HepG2 (cell line): ENCODE results near the gene MYO1G. TPM values are rescaled to one million over a fixed set of nuclear protein-coding genes. Genes with fewer than 3 reads are reported as not detected.
A peak's percentile ranks its signal among the peaks of the same experiment; 100 is the strongest.

ENCODE experiments used
- AGO1 ChIP-seq: fragments of 200-400 bp; formaldehyde crosslinking; IDR thresholded peaks from 2 replicates; pipeline ENCODE4 v1.6.1; 2017; ENCODE audit warnings: mild to moderate bottlenecking, low read depth, low read length, moderate library complexity; ENCODE audit not compliant: poor library complexity, severe bottlenecking
- AKNA ChIP-seq: sonication (generic); formaldehyde crosslinking; IDR thresholded peaks from 2 replicates; pipeline ENCODE4 v1.4.0; 2020; ENCODE audit warnings: missing genetic modification reagents, borderline replicate concordance
- EHMT2 ChIP-seq: fragments of 200-600 bp; sonication (generic); IDR thresholded peaks from 2 replicates; pipeline ENCODE4 v1.7.0; 2017; ENCODE audit warnings: antibody characterized with exemption, low read depth, low read length, borderline replicate concordance
- ELF4 ChIP-seq: sonication (generic); formaldehyde crosslinking; IDR thresholded peaks from 2 replicates; pipeline ENCODE4 v1.5.0; 2020; ENCODE audit warnings: missing genetic modification reagents, mild to moderate bottlenecking, moderate library complexity, borderline replicate concordance
- PHF8 ChIP-seq: sonication (generic); formaldehyde crosslinking; IDR thresholded peaks from 2 replicates; pipeline ENCODE4 v1.5.0; 2020; ENCODE audit warnings: missing genetic modification reagents
- RFX1 ChIP-seq: fragments of 450-650 bp; IDR thresholded peaks from 2 replicates; pipeline ENCODE4 v1.6.1; 2017
- SMYD3 ChIP-seq: sonication (generic); formaldehyde crosslinking; IDR thresholded peaks from 2 replicates; pipeline ENCODE4 v1.8.1; 2023; ENCODE audit warnings: mild to moderate bottlenecking, missing genetic modification reagents
- SP140L ChIP-seq: sonication (generic); formaldehyde crosslinking; IDR thresholded peaks from 2 replicates; pipeline ENCODE4 v1.4.0; 2020; ENCODE audit warnings: missing genetic modification reagents, borderline replicate concordance
- STAG1 ChIP-seq: sonication (generic); formaldehyde crosslinking; IDR thresholded peaks from 2 replicates; pipeline ENCODE4 v1.4.0; 2020; ENCODE audit warnings: missing genetic modification reagents
- ZGPAT ChIP-seq: IDR thresholded peaks from 2 replicates; pipeline ENCODE4 v1.6.1; 2016; ENCODE audit warnings: mild to moderate bottlenecking
- ZNF17 ChIP-seq: sonication (generic); formaldehyde crosslinking; IDR thresholded peaks from 2 replicates; pipeline ENCODE4 v1.5.0; 2020; ENCODE audit warnings: mild to moderate bottlenecking, missing genetic modification reagents
- ZNF274 ChIP-seq: sonication (generic); formaldehyde crosslinking; IDR thresholded peaks from 2 replicates; pipeline ENCODE4 v1.5.1; 2020; ENCODE audit warnings: mild to moderate bottlenecking, missing genetic modification reagents
- ZNF713 ChIP-seq: sonication (generic); formaldehyde crosslinking; IDR thresholded peaks from 2 replicates; pipeline ENCODE4 v1.4.0; 2020; ENCODE audit warnings: mild to moderate bottlenecking, missing genetic modification reagents
- ZNF784 ChIP-seq: sonication (generic); formaldehyde crosslinking; IDR thresholded peaks from 2 replicates; pipeline ENCODE4 v1.5.1; 2020; ENCODE audit warnings: missing genetic modification reagents, mild to moderate bottlenecking, borderline replicate concordance
- ZNF788 ChIP-seq: sonication (generic); formaldehyde crosslinking; IDR thresholded peaks from 2 replicates; pipeline ENCODE4 v1.5.0; 2020; ENCODE audit warnings: mild to moderate bottlenecking, missing genetic modification reagents, borderline replicate concordance
- polyA plus RNA-seq, 8 experiments: library from polyadenylated mRNA; depleted of rRNA in 3 of 8; stranded (reverse) in 7 of 8; unstranded in 1 of 8; fragments of >200 nt; fragmentation: Illumina TruSeq in 4 of 8; extraction: Trizol in 4 of 8; gene quantifications; 2 replicates each; pipeline versions ENCODE4 v1.2.1 to v1.2.3, GENCODE V29; 2011 to 2016; ENCODE audit warnings: low read depth in 4 of 8, missing spikeins in 1 of 8, mixed read lengths in 1 of 8; ENCODE audit not compliant: insufficient read depth in 1 of 8
- total RNA-seq, 5 experiments: library from RNA; depleted of rRNA; stranded (reverse); fragments of >200 nt; fragmentation: Illumina TruSeq; extraction: Trizol; gene quantifications; 2 replicates each; pipeline ENCODE4 v1.2.3, GENCODE V29; 2016; ENCODE audit warnings: low read depth in 1 of 5
- TF ChIP-seq, protein P1 (sequence below): sonication (generic); formaldehyde crosslinking; IDR thresholded peaks from 2 replicates; pipeline ENCODE4 v1.5.1; 2020; ENCODE audit warnings: missing genetic modification reagents, mild to moderate bottlenecking, borderline replicate concordance
- TF ChIP-seq, protein P2 (sequence below), 2 experiments: sonication (generic) in 1 of 2; formaldehyde crosslinking in 1 of 2; IDR thresholded peaks; 2 replicates each; pipeline versions ENCODE4 v1.4.0 to v1.6.1; 2018 to 2020; ENCODE audit warnings: missing genetic modification reagents in 2 of 2, borderline replicate concordance in 1 of 2, low read depth in 1 of 2, mild to moderate bottlenecking in 1 of 2, missing biosample characterization in 1 of 2

The MYO1G gene
- total and polyA plus RNA-seq, 2 of the 13 experiments (the other 11 are each of a cell fraction or from before 2014, with no cell fraction given) = 0.29 to 1.1 TPM

- TF ChIP-seq, protein P1, sequence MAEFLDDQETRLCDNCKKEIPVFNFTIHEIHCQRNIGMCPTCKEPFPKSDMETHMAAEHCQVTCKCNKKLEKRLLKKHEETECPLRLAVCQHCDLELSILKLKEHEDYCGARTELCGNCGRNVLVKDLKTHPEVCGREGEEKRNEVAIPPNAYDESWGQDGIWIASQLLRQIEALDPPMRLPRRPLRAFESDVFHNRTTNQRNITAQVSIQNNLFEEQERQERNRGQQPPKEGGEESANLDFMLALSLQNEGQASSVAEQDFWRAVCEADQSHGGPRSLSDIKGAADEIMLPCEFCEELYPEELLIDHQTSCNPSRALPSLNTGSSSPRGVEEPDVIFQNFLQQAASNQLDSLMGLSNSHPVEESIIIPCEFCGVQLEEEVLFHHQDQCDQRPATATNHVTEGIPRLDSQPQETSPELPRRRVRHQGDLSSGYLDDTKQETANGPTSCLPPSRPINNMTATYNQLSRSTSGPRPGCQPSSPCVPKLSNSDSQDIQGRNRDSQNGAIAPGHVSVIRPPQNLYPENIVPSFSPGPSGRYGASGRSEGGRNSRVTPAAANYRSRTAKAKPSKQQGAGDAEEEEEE (CRISPR knock-in tag) = no peak
- no peak for TF ChIP-seq ZNF713
- TF ChIP-seq, protein P2, sequence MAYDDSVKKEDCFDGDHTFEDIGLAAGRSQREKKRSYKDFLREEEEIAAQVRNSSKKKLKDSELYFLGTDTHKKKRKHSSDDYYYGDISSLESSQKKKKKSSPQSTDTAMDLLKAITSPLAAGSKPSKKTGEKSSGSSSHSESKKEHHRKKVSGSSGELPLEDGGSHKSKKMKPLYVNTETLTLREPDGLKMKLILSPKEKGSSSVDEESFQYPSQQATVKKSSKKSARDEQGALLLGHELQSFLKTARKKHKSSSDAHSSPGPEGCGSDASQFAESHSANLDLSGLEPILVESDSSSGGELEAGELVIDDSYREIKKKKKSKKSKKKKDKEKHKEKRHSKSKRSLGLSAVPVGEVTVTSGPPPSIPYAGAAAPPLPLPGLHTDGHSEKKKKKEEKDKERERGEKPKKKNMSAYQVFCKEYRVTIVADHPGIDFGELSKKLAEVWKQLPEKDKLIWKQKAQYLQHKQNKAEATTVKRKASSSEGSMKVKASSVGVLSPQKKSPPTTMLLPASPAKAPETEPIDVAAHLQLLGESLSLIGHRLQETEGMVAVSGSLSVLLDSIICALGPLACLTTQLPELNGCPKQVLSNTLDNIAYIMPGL (CRISPR knock-in tag; IDR thresholded peaks at IDR 0.05; ENCODE audit: borderline replicate concordance in 1 of 2, low read depth in 1 of 2) = peak in 1 of 2 experiments; percentile 56; a peak in 2 of 4 replicates
- no peak for TF ChIP-seq SP140L
- no peak for TF ChIP-seq EHMT2
- no peak for TF ChIP-seq AGO1
- TF ChIP-seq AKNA = no peak
- peak; percentile 29; the same call in 1 of the 2 replicates for TF ChIP-seq ZGPAT (CRISPR knock-in tag)
- TF ChIP-seq PHF8 = 0 out of 2 replicates have a peak, but pooled peaks have one; percentile 23
- peak; percentile 34 for TF ChIP-seq ZNF274 (CRISPR knock-in tag)
- TF ChIP-seq ELF4 = no peak
- TF ChIP-seq ZNF784 (CRISPR knock-in tag) = 0 out of 2 replicates have a peak, but pooled peaks have one; percentile 35
- TF ChIP-seq RFX1 = no peak
- TF ChIP-seq SMYD3 (CRISPR knock-in tag) = no peak
- peak; percentile 42; the same call in 1 of the 2 replicates for TF ChIP-seq ZNF788 (CRISPR knock-in tag)
- TF ChIP-seq STAG1 (CRISPR knock-in tag) = peak; percentile 90
- no peak for TF ChIP-seq ZNF17 (CRISPR knock-in tag)
These were observed 11.0 kb downstream of the MYO1G start (continued) for GRCh38 chr7:44967571-44968446.
